HG03097 (cell line): ENCODE results near the gene C10orf105.

Source experiments
- ATAC-seq: cut with Tn5 transposase; IDR thresholded peaks from one replicate; pipeline ENCODE4 v1.9.1; 2021; ENCODE audit not compliant: unreplicated experiment, low FRiP score

Gene C10orf105

GRCh38 chr10:71740069-71740653, 20.6 kb upstream of the C10orf105 start:
- no peak for ATAC-seq

GRCh38 chr10:71739358-71739900, 19.9 kb upstream of the C10orf105 start:
- no peak for ATAC-seq

GRCh38 chr10:71737834-71738197, 18.2 kb upstream of the C10orf105 start:
- no peak for ATAC-seq

- ATAC-seq = no peak
These were observed 17.6 kb upstream of the C10orf105 start for GRCh38 chr10:71737001-71737833.

- no peak for ATAC-seq
These were observed 17.0 kb upstream of the C10orf105 start for GRCh38 chr10:71736570-71736952.

GRCh38 chr10:71735709-71736569, 16.4 kb upstream of the C10orf105 start:
- no peak for ATAC-seq

- ATAC-seq = no peak
These were observed 15.2 kb upstream of the C10orf105 start for GRCh38 chr10:71734797-71735196.

GRCh38 chr10:71731791-71732190, 12.2 kb upstream of the C10orf105 start:
- no peak for ATAC-seq

GRCh38 chr10:71729161-71729636, 9.6 kb upstream of the C10orf105 start:
- no peak for ATAC-seq

GRCh38 chr10:71727738-71728737, 8.5 kb upstream of the C10orf105 start:
- peak; percentile 43 for ATAC-seq

GRCh38 chr10:71727105-71727737, 7.6 kb upstream of the C10orf105 start:
- ATAC-seq = peak; percentile 30

GRCh38 chr10:71726580-71727104, 7.1 kb upstream of the C10orf105 start:
- no peak for ATAC-seq

GRCh38 chr10:71725998-71726579, 6.5 kb upstream of the C10orf105 start:
- ATAC-seq = no peak

GRCh38 chr10:71725249-71725648, 5.7 kb upstream of the C10orf105 start:
- ATAC-seq = no peak

- no peak for ATAC-seq
These were observed 5.0 kb upstream of the C10orf105 start for GRCh38 chr10:71724539-71724938.

- ATAC-seq = no peak
These were observed 3.7 kb upstream of the C10orf105 start for GRCh38 chr10:71723311-71723710.

- no peak for ATAC-seq
These were observed 3.3 kb upstream of the C10orf105 start for GRCh38 chr10:71722849-71723248.

GRCh38 chr10:71721313-71721712, 1.7 kb upstream of the C10orf105 start:
- ATAC-seq = no peak

- no peak for ATAC-seq
These were observed 710 bp upstream of the C10orf105 start for GRCh38 chr10:71720288-71720687.
